Neural cell (in vitro differentiated cells): ENCODE data around the gene SYF2. TPM values are rescaled to one million over a fixed set of nuclear protein-coding genes. Genes with fewer than 3 reads are reported as not detected.

Source experiments
- H2AFZ ChIP-seq: fragments of 200-600, 300-800 bp; sonication (generic), shearing (Covaris generic); 2 replicates; pipeline ENCODE4 v1.6.0; 2014; ENCODE audit warnings: low read depth, mild to moderate bottlenecking, antibody characterized with exemption, low read length, moderate library complexity
- H3F3A ChIP-seq: fragments of 200-600 bp; shearing (Covaris generic); 2 replicates; pipeline ENCODE4 v1.6.1; 2016; ENCODE audit warnings: mild to moderate bottlenecking, moderate library complexity, mixed read lengths, antibody characterized with exemption, low read length; ENCODE audit not compliant: insufficient read depth, poor library complexity, severe bottlenecking
- H3K27ac ChIP-seq: fragments of 200-600, 300-800 bp; sonication (generic), shearing (Covaris generic); 2 replicates; pipeline ENCODE4 v1.5.1; 2014; ENCODE audit warnings: mild to moderate bottlenecking, low read length, moderate library complexity
- H3K27me3 ChIP-seq: fragments of 300-800, 200-600 bp; sonication (generic), shearing (Covaris generic); 2 replicates; pipeline ENCODE4 v1.6.0; 2014; ENCODE audit warnings: mild to moderate bottlenecking, low read depth, low read length, moderate library complexity; ENCODE audit not compliant: insufficient read depth
- H3K36me3 ChIP-seq: fragments of 300-800, 200-600 bp; sonication (generic), shearing (Covaris generic); 2 replicates; pipeline ENCODE4 v1.5.1; 2014; ENCODE audit warnings: mild to moderate bottlenecking, antibody characterized with exemption, low read length, moderate library complexity; ENCODE audit not compliant: insufficient read depth
- H3K4me2 ChIP-seq: fragments of 300-800, 200-600 bp; sonication (generic), shearing (Covaris generic); 2 replicates; pipeline ENCODE4 v1.6.0; 2014; ENCODE audit warnings: mild to moderate bottlenecking, low read length
- H3K4me3 ChIP-seq: fragments of 300-800, 200-600 bp; sonication (generic), shearing (Covaris generic); 2 replicates; pipeline ENCODE4 v1.5.1; 2014; ENCODE audit warnings: mild to moderate bottlenecking, low read length, moderate library complexity
- H3K79me2 ChIP-seq: fragments of 200-600 bp; shearing (Covaris generic); replicated peaks from 2 replicates; pipeline ENCODE4 v1.6.0; 2014; ENCODE audit warnings: mild to moderate bottlenecking, low read length, moderate library complexity; ENCODE audit not compliant: insufficient read depth
- H3K9ac ChIP-seq: fragments of 300-800, 200-600 bp; sonication (generic), shearing (Covaris generic); 2 replicates; pipeline ENCODE4 v1.6.1; 2016; ENCODE audit warnings: mild to moderate bottlenecking, low read length, mixed read lengths
- H3K9me2 ChIP-seq: fragments of 200-600 bp; shearing (Covaris generic); 2 replicates; pipeline ENCODE4 v1.6.1; 2016; ENCODE audit warnings: mild to moderate bottlenecking, low read length, mixed read lengths; ENCODE audit not compliant: insufficient read depth
- H3K9me3 ChIP-seq: fragments of 200-600, 300-800 bp; sonication (generic), shearing (Covaris generic); 2 replicates; pipeline ENCODE4 v1.6.1; 2016; ENCODE audit warnings: mild to moderate bottlenecking, mixed run types, low read length, moderate library complexity, mixed read lengths
- H4K20me1 ChIP-seq: fragments of 200-600 bp; shearing (Covaris generic); 2 replicates; pipeline ENCODE4 v1.6.1; 2016; ENCODE audit warnings: mild to moderate bottlenecking, mixed run types; ENCODE audit not compliant: insufficient read depth
- CTCF ChIP-seq: fragments of 450-650 bp; IDR thresholded peaks from 2 replicates; pipeline ENCODE4 v1.5.1; 2014; ENCODE audit warnings: antibody characterized with exemption, mild to moderate bottlenecking, moderate library complexity; ENCODE audit not compliant: poor library complexity, severe bottlenecking
- EP300 ChIP-seq: fragments of 450-650 bp; conservative IDR thresholded peaks from 2 replicates; pipeline ENCODE4 v1.6.1; 2014; ENCODE audit warnings: antibody characterized with exemption, mild to moderate bottlenecking, moderate library complexity; ENCODE audit not compliant: poor library complexity, severe bottlenecking
- EZH2 ChIP-seq: fragments of 200-600, 300-800 bp; shearing (Covaris generic), sonication (generic); IDR thresholded peaks from 2 replicates; pipeline ENCODE4 v1.6.1; 2014; ENCODE audit warnings: antibody characterized with exemption, low read length, borderline replicate concordance, mild to moderate bottlenecking; ENCODE audit not compliant: insufficient read depth, poor library complexity, severe bottlenecking
- MXI1 ChIP-seq: fragments of 450-650 bp; conservative IDR thresholded peaks from 2 replicates; pipeline ENCODE4 v1.6.1; 2014; ENCODE audit warnings: antibody characterized with exemption, mild to moderate bottlenecking; ENCODE audit not compliant: poor library complexity, severe bottlenecking
- POLR2AphosphoS5 ChIP-seq: IDR thresholded peaks from 2 replicates; pipeline ENCODE4 v1.6.1; 2012
- RAD21 ChIP-seq: fragments of 450-650 bp; conservative IDR thresholded peaks from 2 replicates; pipeline ENCODE4 v1.6.1; 2014; ENCODE audit warnings: antibody characterized with exemption, mild to moderate bottlenecking, moderate library complexity
- REST ChIP-seq: IDR thresholded peaks from 2 replicates; pipeline ENCODE4 v1.6.1; 2012; ENCODE audit warnings: borderline replicate concordance
- SMC3 ChIP-seq: fragments of 450-650 bp; conservative IDR thresholded peaks from 2 replicates; pipeline ENCODE4 v1.6.1; 2014; ENCODE audit warnings: antibody characterized with exemption, mild to moderate bottlenecking, moderate library complexity; ENCODE audit not compliant: poor library complexity
- TAF1 ChIP-seq: IDR thresholded peaks from 2 replicates; pipeline ENCODE4 v1.6.1; 2012; ENCODE audit warnings: low read depth
- polyA plus RNA-seq: library from polyadenylated mRNA; depleted of rRNA; stranded (reverse); fragments of >200 nt; gene quantifications from 2 replicates; pipeline ENCODE4 v1.2.3, GENCODE V29; 2014

Gene SYF2
- polyA plus RNA-seq, 1 donor from 2014 or later = 94.1 TPM

- Histone ChIP-seq H3K9me2 (no peaks in the 10 kb centered on the region), H3K27me3 (no peaks in the 10 kb centered on the region), H3K4me3 (no peak overlapping the region), H2AFZ (no peak overlapping the region), H3K36me3 (no peaks in the 10 kb centered on the region), H3K27ac (no peak overlapping the region), H4K20me1 (no peaks in the 10 kb centered on the region), H3K79me2 (no peaks in the 10 kb centered on the region), H3F3A (no peaks in the 10 kb centered on the region), H3K9me3 (no peaks in the 10 kb centered on the region), H3K4me2 (no peak overlapping the region), H3K9ac (no peak overlapping the region)
- no peak for TF ChIP-seq EZH2
- no peak for TF ChIP-seq POLR2AphosphoS5
- no peak for TF ChIP-seq EP300
- TF ChIP-seq RAD21 = no peak
- no peak for TF ChIP-seq MXI1
- TF ChIP-seq SMC3 = no peak
- no peak for TF ChIP-seq REST
- no peak for TF ChIP-seq TAF1
- TF ChIP-seq CTCF = no peak
Observed at GRCh38 chr1:25217598-25218232, 14.6 kb downstream of the SYF2 start.

- no peak overlapping the region for H3K4me3 ChIP-seq
- H2AFZ ChIP-seq = no peak overlapping the region
- H3K27ac ChIP-seq = no peak overlapping the region
- no peaks in the 10 kb centered on the region for H3K27me3 ChIP-seq
- H3K9me3 ChIP-seq = no peaks in the 10 kb centered on the region
- no peaks in the 10 kb centered on the region for H3F3A ChIP-seq
- H3K79me2 ChIP-seq = no peaks in the 10 kb centered on the region
- no peaks in the 10 kb centered on the region for H3K9me2 ChIP-seq
- no peak for TF ChIP-seq EZH2
- TF ChIP-seq CTCF = no peak
- no peak for TF ChIP-seq TAF1
- TF ChIP-seq RAD21 = no peak
- TF ChIP-seq POLR2AphosphoS5 = no peak
- no peak for TF ChIP-seq MXI1
- TF ChIP-seq EP300 = no peak
- TF ChIP-seq REST = no peak
- no peak for TF ChIP-seq SMC3
- no peak overlapping the region for H3K9ac ChIP-seq
- no peaks in the 10 kb centered on the region for H3K36me3 ChIP-seq
- H4K20me1 ChIP-seq = no peaks in the 10 kb centered on the region
- no peak overlapping the region for H3K4me2 ChIP-seq
Observed at GRCh38 chr1:25217015-25217414, 15.3 kb downstream of the SYF2 start.
